Gastrocnemius medialis (tissue), 4 donors: ENCODE measurements around the gene SND1. TPM values are rescaled to one million over a fixed set of nuclear protein-coding genes. Genes with fewer than 3 reads are reported as not detected.

Source experiments
- ATAC-seq, 2 donors: fragments of 150-250 bp; one replicate each; pipeline ENCODE4 v1.9.1; 2016
- DNase-seq, 2 donors: peaks; one replicate each; pipeline ENCODE4 v3.0.0-alpha.2; 2019
- H3K27ac ChIP-seq, 4 donors: fragments of 200-600 bp; sonication (generic); 1 replicate in 1 of 4; 2 replicates in 3 of 4; pipeline ENCODE4 v1.5.1; 2016 to 2018; ENCODE audit warnings: mild to moderate bottlenecking in 2 of 4, moderate library complexity in 1 of 4
- H3K27me3 ChIP-seq, 3 donors: fragments of 200-600 bp; sonication (generic) in 2 of 3; 1 replicate in 1 of 3; 2 replicates in 2 of 3; pipeline versions ENCODE4 v1.5.1 to v1.6.0; 2016 to 2019; ENCODE audit warnings: mild to moderate bottlenecking in 1 of 3, moderate library complexity in 1 of 3
- H3K36me3 ChIP-seq, 2 donors: fragments of 200-600 bp; sonication (generic) in 1 of 2; one replicate each; pipeline ENCODE4 v1.5.1; 2017 to 2018
- H3K4me1 ChIP-seq, 2 donors: fragments of 200-600 bp; sonication (generic) in 1 of 2; one replicate each; pipeline ENCODE4 v1.5.1; 2016 to 2017; ENCODE audit warnings: mild to moderate bottlenecking in 2 of 2
- H3K4me3 ChIP-seq, 4 donors: fragments of 200-600 bp; sonication (generic) in 3 of 4; 1 replicate in 1 of 4; 2 replicates in 3 of 4; pipeline ENCODE4 v1.5.1; 2016 to 2019; ENCODE audit warnings: mild to moderate bottlenecking in 2 of 4
- H3K9me3 ChIP-seq, 3 donors: fragments of 200-600 bp; sonication (generic) in 2 of 3; 1 replicate in 1 of 3; 2 replicates in 2 of 3; pipeline ENCODE4 v1.5.1; 2016 to 2019
- POLR2A ChIP-seq, 2 donors: fragments of 450-650 bp; IDR thresholded peaks; one replicate each; pipeline ENCODE4 v1.6.1; 2017; ENCODE audit warnings: antibody characterized with exemption in 2 of 2, mild to moderate bottlenecking in 2 of 2, moderate library complexity in 2 of 2
- in situ Hi-C, 4 donors: fragments of 200-750 bp; cut with MboI; loops; one replicate each; pipeline versions ENCODE4 v1.15.0 to v1.8.0; 2017; ENCODE audit warnings: low sequenced_read_pairs in 4 of 4
- intact Hi-C: fragments of 100-400 bp; cut with DNase I; formaldehyde crosslinking; loops from one replicate; pipeline ENCODE4 v1.15.1; 2023; ENCODE audit warnings: low total_unique reads
- total RNA-seq, 4 donors: library from RNA; depleted of rRNA; stranded (reverse); fragments of >200 nt; gene quantifications; one replicate each; pipeline versions ENCODE4 v1.1.0 to v1.2.3, GENCODE V29; 2016
- TF ChIP-seq, protein P1 (sequence below), 5 experiments: fragments of 450-650 bp in 3 of 5; fragments of 200-600 bp in 2 of 5; sonication (generic) in 2 of 5; IDR thresholded peaks in 4 of 5; conservative IDR thresholded peaks in 1 of 5; 1 replicate in 4 of 5; 2 replicates in 1 of 5; pipeline ENCODE4 v1.5.1; 2016 to 2019; ENCODE audit warnings: antibody characterized with exemption in 5 of 5, mild to moderate bottlenecking in 3 of 5, moderate library complexity in 3 of 5

Gene SND1
- total RNA-seq, 4 donors from 2014 or later: 30.4 to 73.0 (median 50.3) TPM

- Histone ChIP-seq H3K27me3 (peaks cover 6 to 22% (median 7%) of the 10 kb centered on the region in 3 donors), H3K27ac (no peak overlapping the region)
- TF ChIP-seq POLR2A (IDR thresholded peaks at IDR 0.05): no peak
- TF ChIP-seq, protein P1, sequence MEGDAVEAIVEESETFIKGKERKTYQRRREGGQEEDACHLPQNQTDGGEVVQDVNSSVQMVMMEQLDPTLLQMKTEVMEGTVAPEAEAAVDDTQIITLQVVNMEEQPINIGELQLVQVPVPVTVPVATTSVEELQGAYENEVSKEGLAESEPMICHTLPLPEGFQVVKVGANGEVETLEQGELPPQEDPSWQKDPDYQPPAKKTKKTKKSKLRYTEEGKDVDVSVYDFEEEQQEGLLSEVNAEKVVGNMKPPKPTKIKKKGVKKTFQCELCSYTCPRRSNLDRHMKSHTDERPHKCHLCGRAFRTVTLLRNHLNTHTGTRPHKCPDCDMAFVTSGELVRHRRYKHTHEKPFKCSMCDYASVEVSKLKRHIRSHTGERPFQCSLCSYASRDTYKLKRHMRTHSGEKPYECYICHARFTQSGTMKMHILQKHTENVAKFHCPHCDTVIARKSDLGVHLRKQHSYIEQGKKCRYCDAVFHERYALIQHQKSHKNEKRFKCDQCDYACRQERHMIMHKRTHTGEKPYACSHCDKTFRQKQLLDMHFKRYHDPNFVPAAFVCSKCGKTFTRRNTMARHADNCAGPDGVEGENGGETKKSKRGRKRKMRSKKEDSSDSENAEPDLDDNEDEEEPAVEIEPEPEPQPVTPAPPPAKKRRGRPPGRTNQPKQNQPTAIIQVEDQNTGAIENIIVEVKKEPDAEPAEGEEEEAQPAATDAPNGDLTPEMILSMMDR (IDR thresholded peaks at IDR 0.05 in 4 of 5, conservative IDR thresholded peaks at IDR 0.05 in 1 of 5): no peak
Observed at GRCh38 chr7:127620406-127621233, 31.4 kb upstream of the SND1 start.

GRCh38 chr7:127625331-127625730 lies 26.7 kb upstream of the SND1 start:
- in situ Hi-C loops (no loop called here), intact Hi-C loops (no loop called here)
- DNase-seq: no peak
- Histone ChIP-seq H3K4me3 (no peak overlapping the region), H3K27me3 (peaks cover 0 to 4% (median 0%) of the 10 kb centered on the region in 3 donors), H3K27ac (no peak overlapping the region), H3K9me3 (no peaks in the 10 kb centered on the region), H3K4me1 (no peaks in the 10 kb centered on the region), H3K36me3 (no peaks in the 10 kb centered on the region)
- ATAC-seq: no peak
- TF ChIP-seq, protein P1 (IDR thresholded peaks at IDR 0.05 in 4 of 5, conservative IDR thresholded peaks at IDR 0.05 in 1 of 5): no peak
- TF ChIP-seq POLR2A (IDR thresholded peaks at IDR 0.05): no peak

More at GRCh38 chr7:127620406-127621233, 31.4 kb upstream of the SND1 start:
- in situ Hi-C loops: no loop called here
- Histone ChIP-seq H3K36me3 (no peaks in the 10 kb centered on the region), H3K9me3 (no peaks in the 10 kb centered on the region), H3K4me3 (no peak overlapping the region), H3K4me1 (no peaks in the 10 kb centered on the region)
- no peak for ATAC-seq
- intact Hi-C loops: no loop called here
- no peak for DNase-seq

- intact Hi-C loops (no loop called here), in situ Hi-C loops (no loop called here)
- Histone ChIP-seq H3K9me3 (no peaks in the 10 kb centered on the region), H3K4me3 (no peak overlapping the region), H3K4me1 (no peaks in the 10 kb centered on the region), H3K36me3 (no peaks in the 10 kb centered on the region), H3K27me3 (no peaks in the 10 kb centered on the region), H3K27ac (no peak overlapping the region)
- TF ChIP-seq POLR2A (IDR thresholded peaks at IDR 0.05): no peak
- TF ChIP-seq, protein P1 (IDR thresholded peaks at IDR 0.05 in 4 of 5, conservative IDR thresholded peaks at IDR 0.05 in 1 of 5): no peak
- no peak for DNase-seq
- no peak for ATAC-seq
Observed at GRCh38 chr7:127628445-127628844, 23.5 kb upstream of the SND1 start.

DNA sequence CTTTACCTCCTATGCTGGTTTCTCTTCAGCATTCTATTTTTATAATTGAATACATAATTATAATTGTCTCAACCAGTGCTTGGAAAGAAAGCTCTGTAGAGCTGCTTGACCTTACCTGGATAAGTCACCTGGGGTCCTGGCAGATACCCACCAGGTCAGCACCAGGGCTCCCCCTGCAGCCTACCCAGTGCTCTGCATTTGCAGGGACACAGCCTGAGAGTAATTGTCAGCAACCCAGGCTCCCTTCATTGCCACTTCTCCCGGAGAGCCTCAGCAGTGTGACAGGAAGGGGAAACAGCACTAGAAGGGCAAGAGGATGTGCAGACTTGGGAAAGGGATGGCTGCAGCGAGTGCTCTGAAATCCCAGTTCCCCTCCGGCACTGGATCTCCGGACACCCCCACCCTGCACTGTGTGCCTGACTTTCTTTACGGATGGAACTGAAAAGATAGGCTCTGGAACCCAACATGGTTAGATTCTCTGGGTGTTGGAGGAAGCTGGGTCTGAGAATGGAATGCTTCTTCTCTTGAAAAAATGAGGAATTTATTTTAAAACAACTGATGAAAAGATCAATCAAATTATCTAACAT lies 22.6 kb upstream of the SND1 start:
- H3K9me3 ChIP-seq: no peaks in the 10 kb centered on the region
- TF ChIP-seq, protein P1 (IDR thresholded peaks at IDR 0.05 in 4 of 5, conservative IDR thresholded peaks at IDR 0.05 in 1 of 5): no peak
- in situ Hi-C loops: no loop called here

More for the DNA sequence above, 22.6 kb upstream of the SND1 start:
- no peak overlapping the region for H3K4me3 ChIP-seq
- H3K36me3 ChIP-seq: no peaks in the 10 kb centered on the region
- intact Hi-C loops: no loop called here
- H3K4me1 ChIP-seq: no peaks in the 10 kb centered on the region
- DNase-seq (no peak), ATAC-seq (no peak)
- H3K27me3 ChIP-seq: no peaks in the 10 kb centered on the region
- no peak overlapping the region for H3K27ac ChIP-seq
